HepG2 (cell line): ENCODE data around the gene ZNF134. TPM values are rescaled to one million over a fixed set of nuclear protein-coding genes. Genes with fewer than 3 reads are reported as not detected.

Experiments used
- ATAC-seq: fragments of 200-7000 bp; cut with Tn5 transposase; 3 replicates; pipeline ENCODE4 v1.9.1; 2020; ENCODE audit warnings: mild to moderate bottlenecking, moderate library complexity
- BruUV-seq: library from RNA; stranded (reverse); fragments of 400-500 nt; replicated peaks from 2 replicates; lab custom pipeline; 2021; lab: Mats Ljungman, UMichigan
- CTCF ChIA-PET: fragments of 300-600 bp; formaldehyde crosslinking; extraction: SDS; loops from one replicate; lab custom pipeline; 2021; ENCODE audit warnings: low total read pairs, inconsistent platforms, low intra/inter-chr PET ratio; lab: Yijun Ruan, JAX
- POLR2A ChIA-PET: fragments of 350-600 bp; sonication (Branson Sonifier 250); formaldehyde crosslinking; loops from one replicate; lab custom pipeline; 2020; ENCODE audit warnings: antibody characterized with exemption, inconsistent platforms; lab: Yijun Ruan, JAX
- DNase-seq: peaks from one replicate; pipeline ENCODE4 v3.0.0-alpha.2; 2015; ENCODE audit warnings: low spot score
- FAIRE-seq: peaks from 3 replicates; lab custom pipeline; 2011; peaks lifted over from hg19 to GRCh38; lab: Jason Lieb, UNC
- H2AFZ ChIP-seq: one replicate; pipeline ENCODE4 v1.6.1; 2011; ENCODE audit warnings: low read length, inconsistent platforms
- H3K27ac ChIP-seq: fragments of 300-600 bp; 3 replicates; pipeline ENCODE4 v1.8.0; 2011; ENCODE audit warnings: mixed run types, mild to moderate bottlenecking, mixed read lengths, low read length, inconsistent platforms; ENCODE audit not compliant: insufficient read depth; ENCODE audit errors: extremely low read length
- H3K27me3 ChIP-seq, 2 experiments: fragments of 200-600 bp in 1 of 2; 2 replicates in 1 of 2; 3 replicates in 1 of 2; pipeline versions ENCODE4 v1.6.0 to v1.8.0; 2011; ENCODE audit warnings: low read length in 2 of 2, mild to moderate bottlenecking in 2 of 2, moderate library complexity in 2 of 2, inconsistent platforms in 1 of 2; ENCODE audit not compliant: insufficient read depth in 2 of 2, control insufficient read depth in 1 of 2
- H3K36me3 ChIP-seq, 2 experiments: fragments of 200-600 bp in 1 of 2; replicated peaks in 1 of 2; 2 replicates in 1 of 2; 3 replicates in 1 of 2; pipeline versions ENCODE4 v1.5.1 to v1.8.0; 2011; ENCODE audit warnings: low read length in 2 of 2, inconsistent platforms in 1 of 2; ENCODE audit not compliant: insufficient read depth in 2 of 2, control insufficient read depth in 1 of 2
- H3K4me1 ChIP-seq: 2 replicates; pipeline ENCODE4 v1.5.1; 2012; ENCODE audit warnings: low read length, inconsistent platforms; ENCODE audit not compliant: insufficient read depth
- H3K4me2 ChIP-seq: 2 replicates; pipeline ENCODE4 v1.6.0; 2011; ENCODE audit warnings: low read depth, low read length, inconsistent platforms
- H3K4me3 ChIP-seq, 3 experiments: fragments of 200-600 bp in 1 of 3; sonication (generic), shearing (Covaris generic) in 1 of 3; replicated peaks in 1 of 3; 2 replicates each; pipeline ENCODE4 v1.5.1; 2011 to 2016; ENCODE audit warnings: low read length in 3 of 3, inconsistent platforms in 2 of 3, low read depth in 2 of 3, mild to moderate bottlenecking in 2 of 3, control low read depth in 1 of 3, mixed read lengths in 1 of 3; ENCODE audit not compliant: insufficient read depth in 1 of 3
- H3K79me2 ChIP-seq: one replicate; pipeline ENCODE4 v1.6.1; 2011; ENCODE audit warnings: low read length, inconsistent platforms; ENCODE audit not compliant: insufficient read depth
- H3K9ac ChIP-seq: 2 replicates; pipeline ENCODE4 v1.6.0; 2011; ENCODE audit warnings: mild to moderate bottlenecking, low read depth, low read length, inconsistent platforms; ENCODE audit not compliant: insufficient read depth
- H3K9me3 ChIP-seq: 2 replicates; pipeline ENCODE4 v1.5.1; 2012; ENCODE audit warnings: mild to moderate bottlenecking, low read length
- H4K20me1 ChIP-seq: 2 replicates; pipeline ENCODE4 v1.6.0; 2011; ENCODE audit warnings: inconsistent platforms, mild to moderate bottlenecking, low read length, moderate library complexity; ENCODE audit not compliant: insufficient read depth
- KLF6 ChIP-seq: IDR thresholded peaks from 2 replicates; pipeline ENCODE4 v1.8.0; 2016; ENCODE audit warnings: missing biosample characterization, missing genetic modification reagents
- POLR2A ChIP-seq, 2 experiments: IDR thresholded peaks; 2 replicates each; pipeline ENCODE4 v1.6.1; 2011; ENCODE audit warnings: low read depth in 2 of 2, low read length in 2 of 2, mild to moderate bottlenecking in 1 of 2, moderate library complexity in 1 of 2; ENCODE audit not compliant: insufficient read depth in 1 of 2
- ZNF24 ChIP-seq: fragments of 450-650 bp; IDR thresholded peaks from 2 replicates; pipeline ENCODE4 v1.6.1; 2017; ENCODE audit warnings: antibody characterized with exemption, mild to moderate bottlenecking
- ZNF543 ChIP-seq: sonication (generic); formaldehyde crosslinking; IDR thresholded peaks from 2 replicates; pipeline ENCODE4 v1.4.0; 2020; ENCODE audit warnings: mild to moderate bottlenecking, missing genetic modification reagents
- ZNF713 ChIP-seq: sonication (generic); formaldehyde crosslinking; IDR thresholded peaks from 2 replicates; pipeline ENCODE4 v1.4.0; 2020; ENCODE audit warnings: mild to moderate bottlenecking, missing genetic modification reagents
- ZNF740 ChIP-seq: sonication (generic); formaldehyde crosslinking; IDR thresholded peaks from 2 replicates; pipeline ENCODE4 v1.4.0; 2020; ENCODE audit warnings: missing genetic modification reagents
- WGBS: methylation state at CpG from one replicate; pipeline ENCODE4 v1.1.6; 2017; ENCODE audit warnings: low lambda C conversion rate; 5-methylcytosine and 5-hydroxymethylcytosine counted together
- in situ Hi-C: cut with HindIII; loops from 2 replicates; pipeline ENCODE4 v1.10.0; 2017; ENCODE audit warnings: low pct_unique_long_range_greater_than_20kb; ENCODE audit not compliant: extremely low pct_ligation_motif_present
- intact Hi-C: fragments of 100-400 bp; cut with micrococcal nuclease; formaldehyde crosslinking; loops from one replicate; pipeline ENCODE4 v1.10.0; 2022; ENCODE audit not compliant: unreplicated experiment
- polyA plus RNA-seq, 8 experiments: library from polyadenylated mRNA; depleted of rRNA in 3 of 8; stranded (reverse) in 7 of 8; unstranded in 1 of 8; fragments of >200 nt; fragmentation: Illumina TruSeq in 4 of 8; extraction: Trizol in 4 of 8; gene quantifications; 2 replicates each; pipeline versions ENCODE4 v1.2.1 to v1.2.3, GENCODE V29; 2011 to 2016; ENCODE audit warnings: low read depth in 4 of 8, missing spikeins in 1 of 8, mixed read lengths in 1 of 8; ENCODE audit not compliant: insufficient read depth in 1 of 8
- total RNA-seq, 5 experiments: library from RNA; depleted of rRNA; stranded (reverse); fragments of >200 nt; fragmentation: Illumina TruSeq; extraction: Trizol; gene quantifications; 2 replicates each; pipeline ENCODE4 v1.2.3, GENCODE V29; 2016; ENCODE audit warnings: low read depth in 1 of 5

Gene ZNF134
- total and polyA plus RNA-seq, 2 of the 13 experiments (the other 11 are each of a cell fraction or from before 2014, with no cell fraction given) = 6.8 to 17.1 TPM

- TF ChIP-seq ZNF740 (CRISPR knock-in tag) = peak; percentile 91
- no peak for TF ChIP-seq ZNF713 (CRISPR knock-in tag)
Observed at GRCh38 chr19:57632987-57633831, 19.2 kb downstream of the ZNF134 start, which contains the start of gene ZNF211 (continued).

- Histone ChIP-seq H3K4me3 (peak overlapping the region; percentile 87 to 96 (median 89)), H4K20me1 (no peaks in the 10 kb centered on the region), H3K4me2 (peak overlapping the region; percentile 84), H3K36me3 (peaks cover 1 to 14% of the 10 kb centered on the region in 2 experiments; a peak in 2 of 5 replicates), H3K9ac (peak overlapping the region; percentile 74), H2AFZ (no peak overlapping the region), H3K4me1 (peaks cover 12% of the 10 kb centered on the region), H3K9me3 (peaks cover 15% of the 10 kb centered on the region), H3K27me3 (no peaks in the 10 kb centered on the region; a peak in 1 of 5 replicates), H3K79me2 (peaks cover 3% of the 10 kb centered on the region), H3K27ac (no peak overlapping the region)
- TF ChIP-seq KLF6 = no peak
- peak; percentile 9; the same call in 1 of the 2 replicates for TF ChIP-seq ZNF543
- peak in 1 of 2 experiments; percentile 33; a peak in 1 of 4 replicates for TF ChIP-seq POLR2A (IDR thresholded peaks at IDR 0.05; ENCODE audit: insufficient read depth in 1 of 2, low read depth in 2 of 2, low read length in 2 of 2)
- TF ChIP-seq ZNF24 = no peak
- FAIRE-seq = no peak
- peak; percentile 66 for ATAC-seq
- in situ Hi-C loops (no loop called here), intact Hi-C loops (loop anchor here (1.0 to 2.0 kb wide), 2 partner anchors 47 to 227 kb away; partner anchors contain the start of gene ZNF551)
- no TSS peak for BruUV-seq
- DNase-seq = no peak
- ChIA-PET CTCF (no interaction called here), POLR2A (interaction anchor here (1.1 to 2.1 kb wide), 4 partner anchors 11 to 48 kb away, joined by 3 to 14 read pairs (median 7); partner anchors contain the start of genes ZNF134 and ZNF551)
- 11% methylated on average over 5 of the region's 6 CpGs for WGBS
Observed at GRCh38 chr19:57633832-57634131, 19.7 kb downstream of the ZNF134 start.
